LHCN-M2 (cell line): Measurements from ENCODE around the gene STPG2. TPM values are rescaled to one million over a fixed set of nuclear protein-coding genes. Genes with fewer than 3 reads are reported as not detected.
A peak's percentile ranks its signal among the peaks of the same experiment; 100 is the strongest.

Experiments
- DNase-seq: peaks from one replicate; pipeline ENCODE4 v3.0.0-alpha.2; 2012; ENCODE audit warnings: low read depth
- polyA plus RNA-seq: library from polyadenylated mRNA; unstranded; fragments of >200 nt; gene quantifications from one replicate; pipeline ENCODE4 v1.2.1, GENCODE V29; 2012; ENCODE audit warnings: missing spikeins
- total RNA-seq: library from RNA; depleted of rRNA; stranded (reverse); fragments of >200 nt; gene quantifications from 2 replicates; pipeline ENCODE4 v1.2.3, GENCODE V29; 2014; rRNA removed

Gene STPG2
- 0.11 TPM in 1 of 2 replicates, not detected in the other for total RNA-seq
- not detected for polyA plus RNA-seq

DNA sequence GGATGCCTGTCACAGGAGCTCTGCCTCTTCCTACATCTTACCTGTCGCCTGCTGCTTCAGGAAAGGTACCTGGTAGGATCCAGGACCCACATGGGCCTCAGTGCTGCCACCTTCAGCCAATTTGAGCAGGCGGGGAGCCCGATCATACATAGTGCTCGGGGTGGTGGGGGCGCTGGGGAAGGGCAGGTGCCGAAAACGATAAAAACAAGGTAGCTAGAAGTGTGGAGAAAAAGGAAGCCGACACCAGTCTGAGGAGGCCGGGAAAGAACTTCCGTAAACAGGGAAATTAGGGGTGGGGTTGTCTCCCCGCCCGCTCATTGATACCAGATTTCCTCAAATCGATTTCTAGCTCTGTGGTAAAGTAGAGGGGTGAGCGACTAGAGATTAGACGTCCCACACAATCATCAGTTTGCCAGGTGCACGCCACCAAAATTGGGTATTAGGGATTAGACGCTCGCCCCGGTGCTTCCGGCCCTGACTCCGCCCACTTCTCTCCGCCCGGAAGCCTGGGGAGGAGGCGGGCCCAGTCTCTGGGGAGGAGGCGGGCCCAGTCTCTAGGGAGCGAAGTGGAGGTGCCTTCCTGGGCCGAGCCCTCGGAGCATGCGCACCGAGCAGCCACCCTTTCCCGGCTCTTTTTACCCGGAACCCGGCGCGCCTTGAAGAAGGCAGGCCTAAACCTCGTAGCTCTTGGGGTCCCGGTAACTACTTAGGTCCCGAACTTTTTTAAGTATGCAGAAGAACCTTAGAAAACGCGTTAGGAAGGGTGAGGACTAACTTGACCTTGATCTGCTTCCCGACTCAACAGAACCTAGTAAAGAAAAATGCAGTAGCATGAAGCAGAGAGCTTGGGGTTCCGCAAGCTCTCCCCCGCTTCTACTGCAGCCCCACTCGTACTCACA lies at the start of gene STPG2:
STPG2 (minus strand) TSS at position 476 of the 899 bp plus-strand sequence.
- DNase-seq = peak; percentile 78

DNA sequence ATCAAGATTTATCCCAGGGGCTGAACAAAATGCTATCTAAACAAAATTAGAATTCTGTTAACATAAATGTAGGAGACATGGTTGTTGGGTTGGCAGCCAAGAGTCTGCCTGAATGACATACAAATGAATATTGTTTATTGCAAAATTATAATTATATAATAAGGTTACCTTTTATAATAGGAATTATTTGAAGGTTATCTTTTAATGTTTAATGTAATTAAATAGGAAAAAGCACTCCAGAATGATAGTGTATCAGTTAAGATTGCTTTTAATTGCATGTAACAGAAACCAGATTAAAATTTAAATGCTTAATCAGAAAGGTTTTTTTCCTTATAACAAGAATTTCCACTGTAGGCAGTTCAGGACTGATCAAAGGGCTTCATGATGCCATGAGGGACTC lies 42.0 kb upstream of the STPG2 start:
- DNase-seq = no peak

GRCh38 chr4:98181809-98182208 lies 38.5 kb upstream of the STPG2 start:
- DNase-seq = peak; percentile 51

GRCh38 chr4:98179951-98180350 lies 36.7 kb upstream of the STPG2 start:
- no peak for DNase-seq

- no peak for DNase-seq
These were observed 33.3 kb upstream of the STPG2 start for GRCh38 chr4:98176531-98176930.

GRCh38 chr4:98170035-98170434 lies 26.8 kb upstream of the STPG2 start:
- DNase-seq = no peak

DNA sequence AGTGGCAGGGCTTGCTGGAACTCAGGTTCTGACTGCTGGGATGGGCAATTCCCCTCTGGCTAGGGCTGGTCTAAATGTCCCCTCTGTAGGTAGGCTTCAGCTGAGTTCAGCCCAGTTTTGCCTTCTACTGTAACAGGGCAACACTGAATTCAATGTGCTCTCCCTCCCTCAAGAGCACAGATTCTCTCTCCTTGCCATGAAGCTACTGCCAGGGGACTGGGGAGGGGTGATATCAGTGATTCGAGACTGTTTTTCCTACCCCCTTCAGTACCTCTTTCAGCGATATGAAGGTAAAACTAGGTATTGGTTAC lies 23.4 kb upstream of the STPG2 start:
- DNase-seq = no peak

- no peak for DNase-seq
These were observed 22.9 kb upstream of the STPG2 start for GRCh38 chr4:98166025-98166730.

DNA sequence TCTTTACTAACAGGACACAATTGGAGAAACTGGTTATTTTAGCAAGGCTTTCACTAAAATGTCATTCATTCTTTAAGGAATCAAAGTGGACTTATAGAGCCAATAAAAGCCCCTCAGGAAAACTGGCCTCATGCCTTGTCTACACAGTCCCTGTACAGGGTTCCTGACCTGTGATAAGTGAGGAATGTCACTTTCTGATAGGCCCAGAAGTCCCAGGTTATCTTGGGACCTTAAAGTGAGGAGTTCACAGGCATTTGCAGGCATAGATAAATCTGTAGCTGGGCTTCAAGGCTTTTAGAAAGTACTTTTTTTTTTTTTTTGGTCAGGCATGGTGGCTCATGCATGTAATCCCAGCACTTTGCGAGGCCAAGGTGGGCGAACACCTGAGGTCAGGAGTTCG lies 19.4 kb upstream of the STPG2 start:
- DNase-seq = no peak

- peak; percentile 12 for DNase-seq
These were observed 8.1 kb upstream of the STPG2 start for GRCh38 chr4:98151145-98151924.

DNA sequence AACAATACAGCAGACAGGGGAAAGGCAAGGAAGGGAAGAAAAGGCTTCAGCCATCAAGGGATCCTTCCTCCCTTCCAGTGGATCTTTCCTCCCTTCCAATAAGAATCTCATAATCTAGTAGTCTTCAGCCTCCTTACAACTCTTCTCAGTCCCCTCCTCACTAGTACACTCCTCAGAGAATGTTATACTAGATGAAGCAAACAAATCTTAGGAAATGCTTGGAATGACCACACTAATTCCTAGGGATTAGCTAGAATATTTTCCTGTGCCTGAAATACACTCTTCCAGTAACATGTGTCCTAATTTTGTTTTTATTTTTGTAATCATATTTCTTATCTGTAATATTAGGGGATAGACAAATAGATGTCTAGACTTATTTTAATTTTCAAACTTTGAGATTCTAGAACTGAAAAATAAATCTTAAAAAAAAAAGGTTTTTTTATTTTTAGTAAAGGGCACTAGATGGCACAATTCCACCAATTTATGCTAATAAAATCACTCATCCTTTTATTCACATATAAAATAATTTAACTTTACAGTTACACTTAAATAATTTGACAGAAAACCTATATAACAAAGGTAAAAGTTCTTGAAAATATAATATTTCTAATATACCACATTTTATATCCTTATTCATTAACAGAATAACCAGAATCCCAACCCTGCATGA lies 7.0 kb upstream of the STPG2 start:
- DNase-seq = peak; percentile 14

GRCh38 chr4:98148856-98149255 lies 5.6 kb upstream of the STPG2 start:
- no peak for DNase-seq

- no peak for DNase-seq
These were observed 17.1 kb downstream of the STPG2 start for GRCh38 chr4:98126141-98126540.

- DNase-seq = no peak
These were observed 17.7 kb downstream of the STPG2 start for GRCh38 chr4:98125585-98125984.

- no peak for DNase-seq
These were observed 25.9 kb downstream of the STPG2 start for GRCh38 chr4:98117363-98117762.

- peak; percentile 55 for DNase-seq
These were observed 30.3 kb downstream of the STPG2 start for GRCh38 chr4:98113012-98113411.

DNA sequence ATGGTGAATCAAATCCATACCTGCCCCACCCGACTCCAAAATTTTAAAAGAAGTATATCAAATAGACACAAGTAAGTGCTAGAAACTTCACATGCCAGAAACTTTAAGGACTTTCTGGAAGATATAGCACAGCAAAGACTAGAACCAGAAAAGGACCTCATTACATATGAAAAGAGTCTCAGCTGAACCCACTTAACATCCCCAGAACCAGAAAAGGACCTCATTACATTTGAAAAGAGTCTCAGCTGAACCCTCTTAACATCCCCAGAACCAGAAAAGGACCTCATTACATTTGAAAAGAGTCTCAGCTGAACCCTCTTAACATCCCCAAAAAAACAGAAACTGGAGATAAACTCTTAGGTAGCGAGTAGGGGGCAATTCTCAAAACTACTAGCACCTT lies 32.3 kb downstream of the STPG2 start:
- DNase-seq = no peak

- DNase-seq = no peak
These were observed 33.1 kb downstream of the STPG2 start for GRCh38 chr4:98110214-98110613.

DNA sequence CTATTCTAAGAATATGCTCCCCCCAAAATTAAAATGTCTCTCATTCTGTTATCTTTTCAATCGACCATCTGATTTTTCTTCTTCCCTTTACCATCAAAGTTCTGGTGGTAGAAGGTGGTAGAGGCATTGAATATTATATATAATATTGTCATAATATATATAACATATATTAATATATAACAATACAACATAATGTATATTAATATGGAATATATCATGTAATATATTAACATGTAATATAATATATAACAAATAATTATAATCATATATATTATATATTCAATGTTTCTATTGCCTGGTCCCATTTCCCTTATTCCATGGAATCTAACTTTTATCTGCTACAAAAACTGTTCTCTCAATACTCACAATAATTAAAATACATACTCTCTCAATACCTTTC lies 40.6 kb downstream of the STPG2 start:
- DNase-seq = no peak

DNA sequence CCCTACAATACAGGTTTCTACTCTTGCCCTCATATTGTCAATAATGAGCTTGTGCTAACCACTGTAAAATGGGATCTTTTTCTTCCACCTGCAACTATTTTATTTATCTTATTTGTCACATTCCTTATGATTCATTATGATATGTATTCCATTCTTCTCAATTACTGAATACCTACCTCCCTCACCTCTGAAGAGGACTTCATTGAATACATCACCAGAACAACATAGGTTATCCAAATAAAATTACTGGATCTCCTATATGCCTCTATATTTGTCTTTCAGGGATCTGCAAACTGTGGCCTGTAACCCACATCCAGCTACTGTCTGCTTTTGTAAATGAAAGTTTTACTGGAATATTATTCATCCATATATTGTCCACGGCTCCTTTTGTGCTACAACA lies 41.3 kb downstream of the STPG2 start:
- DNase-seq = no peak

GRCh38 chr4:98098764-98099163 lies 44.5 kb downstream of the STPG2 start:
- no peak for DNase-seq

DNA sequence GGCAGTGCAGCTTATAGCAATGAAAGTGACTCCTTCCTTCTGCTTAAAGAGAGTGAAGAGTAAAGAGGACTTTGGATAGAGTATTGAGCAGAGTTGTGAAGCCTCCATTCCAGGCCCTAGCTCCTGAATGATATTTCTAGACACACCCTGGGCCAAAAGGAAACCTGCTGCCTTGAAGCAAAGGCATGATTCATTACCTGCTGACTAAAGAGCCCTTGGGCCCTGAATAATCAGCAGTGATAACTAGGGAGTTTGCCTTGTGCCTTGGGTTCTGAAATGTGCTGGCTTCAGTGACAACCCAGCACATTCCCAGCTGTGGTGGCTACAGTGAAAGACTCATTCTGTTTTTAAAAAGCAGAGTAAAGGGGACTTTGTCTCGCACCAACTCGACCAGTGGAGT lies 49.2 kb downstream of the STPG2 start:
- DNase-seq = no peak
